Vagina (tissue), 2 donors: Measurements from ENCODE around the gene KTI12. TPM values are rescaled to one million over a fixed set of nuclear protein-coding genes. Genes with fewer than 3 reads are reported as not detected.

Experiments
- DNase-seq, 2 donors: peaks; one replicate each; pipeline ENCODE4 v3.0.0-alpha.2; 2017; ENCODE audit errors: extremely low spot score in 2 of 2
- H3K27ac ChIP-seq: fragments of 200-600 bp; sonication (generic); one replicate; pipeline ENCODE4 v1.5.1; 2019
- H3K27me3 ChIP-seq: fragments of 200-600 bp; sonication (generic); one replicate; pipeline ENCODE4 v1.5.1; 2019
- H3K36me3 ChIP-seq, 2 donors: fragments of 200-600 bp; sonication (generic); one replicate each; pipeline ENCODE4 v1.5.1; 2017 to 2019
- H3K4me1 ChIP-seq: fragments of 200-600 bp; sonication (generic); one replicate; pipeline ENCODE4 v1.5.1; 2019
- H3K4me3 ChIP-seq, 2 donors: fragments of 200-600 bp; sonication (generic); 1 replicate in 1 of 2; 2 replicates in 1 of 2; pipeline ENCODE4 v1.5.1; 2016 to 2019
- H3K9me3 ChIP-seq: fragments of 200-600 bp; sonication (generic); one replicate; pipeline ENCODE4 v1.5.1; 2019
- POLR2A ChIP-seq, 2 donors: fragments of 450-650 bp; IDR thresholded peaks; one replicate each; pipeline ENCODE4 v1.6.1; 2017; ENCODE audit warnings: antibody characterized with exemption in 2 of 2, mild to moderate bottlenecking in 2 of 2, moderate library complexity in 2 of 2
- POLR2AphosphoS5 ChIP-seq, 2 donors: sonication (generic); formaldehyde crosslinking; IDR thresholded peaks; one replicate each; pipeline ENCODE4 v1.9.0; 2017; ENCODE audit warnings: antibody characterized with exemption in 2 of 2, mild to moderate bottlenecking in 2 of 2, low read depth in 1 of 2; ENCODE audit not compliant: insufficient read depth in 1 of 2
- intact Hi-C: fragments of 100-400 bp; cut with DNase I; formaldehyde crosslinking; loops from one replicate; pipeline ENCODE4 v1.15.1; 2023
- small RNA-seq: library from RNA; depleted of rRNA; stranded (forward); fragments of <200 nt; gene quantifications from one replicate; pipeline ENCODE3, GENCODE V24; 2016
- total RNA-seq: library from RNA; depleted of rRNA; stranded (reverse); fragments of >200 nt; gene quantifications from one replicate; pipeline ENCODE4 v1.2.3, GENCODE V29; 2016
- TF ChIP-seq, protein P1 (sequence below), 3 experiments: fragments of 450-650 bp in 2 of 3; fragments of 200-600 bp in 1 of 3; sonication (generic) in 1 of 3; IDR thresholded peaks; one replicate each; pipeline ENCODE4 v1.5.1; 2017 to 2019; ENCODE audit warnings: antibody characterized with exemption in 3 of 3, mild to moderate bottlenecking in 2 of 3, moderate library complexity in 2 of 3

Gene KTI12
- total RNA-seq, 1 donor from 2014 or later, result 13.8 TPM

DNA sequence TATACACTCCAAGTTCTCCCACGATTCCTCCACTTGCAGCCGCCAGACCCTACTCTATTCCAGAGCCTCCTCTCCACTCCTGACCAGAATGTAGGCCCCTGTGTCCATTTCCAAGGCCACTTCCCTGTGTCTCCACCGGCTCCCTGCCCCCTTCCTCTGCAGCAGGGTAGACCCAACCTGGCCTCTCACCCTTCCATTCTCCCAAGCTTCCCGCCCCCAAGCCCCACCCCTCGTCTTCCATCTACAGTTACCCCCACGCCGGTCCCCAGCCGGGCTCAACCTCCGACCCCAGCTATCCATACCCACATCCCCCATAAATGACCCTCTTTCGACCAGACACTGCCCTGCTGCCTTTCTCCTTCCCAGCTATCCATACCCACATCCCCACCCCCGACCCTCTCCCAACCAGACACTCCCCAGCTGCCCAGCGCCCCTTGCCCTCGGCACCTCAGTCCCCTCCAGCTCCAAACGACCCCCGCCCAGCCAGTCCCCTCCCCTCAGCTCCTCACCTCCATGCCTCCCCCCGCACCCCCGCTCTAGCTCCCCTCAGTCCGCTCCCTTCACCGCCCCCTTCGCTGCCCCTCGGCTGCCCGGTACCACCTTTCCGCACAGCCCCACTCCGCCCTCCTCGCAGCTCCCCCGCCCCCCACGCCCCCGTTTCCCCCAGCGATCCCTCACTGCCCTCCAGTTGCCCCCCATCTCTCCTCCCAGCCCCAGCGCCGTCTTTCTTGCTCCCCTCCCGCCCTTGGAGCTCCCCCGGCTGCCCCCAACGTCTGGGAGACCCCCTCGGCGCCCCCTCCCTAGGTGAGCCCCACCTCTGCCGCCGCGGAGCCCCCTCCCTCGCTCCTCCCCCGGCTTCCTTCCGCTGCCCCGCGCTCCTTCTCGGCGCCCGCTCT, 43.8 kb downstream of the KTI12 start:
- intact Hi-C loops, result no loop called here
- no peaks in the 10 kb centered on the region for H3K4me1 ChIP-seq

DNA sequence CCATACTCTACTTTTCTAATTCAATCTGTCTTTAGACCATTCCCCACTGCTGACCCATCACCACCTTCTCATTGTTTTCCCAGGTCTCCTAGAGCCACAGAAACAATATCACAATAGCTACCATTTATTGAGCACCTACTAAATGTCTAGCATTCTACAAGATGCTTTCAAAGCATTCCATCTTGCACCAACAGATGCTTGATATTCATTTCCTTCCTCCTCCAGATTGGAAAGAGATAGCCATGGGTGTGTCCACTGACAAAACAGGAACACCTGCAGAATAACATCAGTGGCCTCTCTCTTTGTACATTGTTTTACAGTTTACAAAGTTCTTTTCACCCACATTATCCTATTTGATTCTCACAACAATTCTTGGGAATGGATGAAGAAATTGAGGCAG, 45.4 kb downstream of the KTI12 start:
- Histone ChIP-seq H3K36me3 (no peaks in the 10 kb centered on the region), H3K9me3 (no peaks in the 10 kb centered on the region), H3K4me3 (no peak overlapping the region), H3K4me1 (no peaks in the 10 kb centered on the region), H3K27me3 (peaks cover 6% of the 10 kb centered on the region), H3K27ac (no peak overlapping the region)
- no peak for TF ChIP-seq POLR2AphosphoS5 (IDR thresholded peaks at IDR 0.05; ENCODE audit: insufficient read depth in 1 of 2, low read depth in 1 of 2)
- TF ChIP-seq, protein P1, sequence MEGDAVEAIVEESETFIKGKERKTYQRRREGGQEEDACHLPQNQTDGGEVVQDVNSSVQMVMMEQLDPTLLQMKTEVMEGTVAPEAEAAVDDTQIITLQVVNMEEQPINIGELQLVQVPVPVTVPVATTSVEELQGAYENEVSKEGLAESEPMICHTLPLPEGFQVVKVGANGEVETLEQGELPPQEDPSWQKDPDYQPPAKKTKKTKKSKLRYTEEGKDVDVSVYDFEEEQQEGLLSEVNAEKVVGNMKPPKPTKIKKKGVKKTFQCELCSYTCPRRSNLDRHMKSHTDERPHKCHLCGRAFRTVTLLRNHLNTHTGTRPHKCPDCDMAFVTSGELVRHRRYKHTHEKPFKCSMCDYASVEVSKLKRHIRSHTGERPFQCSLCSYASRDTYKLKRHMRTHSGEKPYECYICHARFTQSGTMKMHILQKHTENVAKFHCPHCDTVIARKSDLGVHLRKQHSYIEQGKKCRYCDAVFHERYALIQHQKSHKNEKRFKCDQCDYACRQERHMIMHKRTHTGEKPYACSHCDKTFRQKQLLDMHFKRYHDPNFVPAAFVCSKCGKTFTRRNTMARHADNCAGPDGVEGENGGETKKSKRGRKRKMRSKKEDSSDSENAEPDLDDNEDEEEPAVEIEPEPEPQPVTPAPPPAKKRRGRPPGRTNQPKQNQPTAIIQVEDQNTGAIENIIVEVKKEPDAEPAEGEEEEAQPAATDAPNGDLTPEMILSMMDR (IDR thresholded peaks at IDR 0.05), result no peak
- TF ChIP-seq POLR2A (IDR thresholded peaks at IDR 0.05), result no peak
- no peak for DNase-seq
- intact Hi-C loops, result no loop called here

More for the DNA sequence above, 43.8 kb downstream of the KTI12 start:
- TF ChIP-seq, protein P1 (IDR thresholded peaks at IDR 0.05), result no peak
- no peak for TF ChIP-seq POLR2AphosphoS5 (IDR thresholded peaks at IDR 0.05; ENCODE audit: insufficient read depth in 1 of 2, low read depth in 1 of 2)
- TF ChIP-seq POLR2A (IDR thresholded peaks at IDR 0.05), result no peak
- H3K27me3 ChIP-seq, result peaks cover 6% of the 10 kb centered on the region
- no peak overlapping the region for H3K27ac ChIP-seq
- H3K36me3 ChIP-seq, result no peaks in the 10 kb centered on the region
- no peak for DNase-seq
- H3K4me3 ChIP-seq, result peak overlapping the region; percentile 40 to 44
- no peaks in the 10 kb centered on the region for H3K9me3 ChIP-seq

DNA sequence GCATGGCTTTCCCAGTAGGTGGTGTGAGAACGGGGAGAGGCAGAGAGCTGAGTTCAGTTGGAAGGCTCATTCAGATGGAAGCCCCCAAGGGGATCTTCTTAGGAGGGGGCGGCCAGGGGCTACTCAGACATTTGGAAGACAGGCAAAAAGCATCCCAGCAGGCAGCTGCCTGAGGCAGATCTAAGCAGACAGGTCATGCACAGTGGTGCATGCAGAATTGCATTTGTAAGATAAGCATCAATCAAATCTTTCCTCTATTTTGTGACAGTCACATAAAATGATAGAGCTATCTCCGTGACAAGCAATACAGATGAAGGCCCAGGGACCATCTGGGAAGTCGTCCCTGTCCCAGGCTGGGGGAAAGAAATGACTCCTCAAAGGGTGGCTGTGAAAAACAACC, 46.9 kb downstream of the KTI12 start:
- Histone ChIP-seq H3K27ac (no peak overlapping the region), H3K4me3 (no peak overlapping the region)
- TF ChIP-seq, protein P1 (IDR thresholded peaks at IDR 0.05), result no peak
- TF ChIP-seq POLR2AphosphoS5 (IDR thresholded peaks at IDR 0.05; ENCODE audit: insufficient read depth in 1 of 2, low read depth in 1 of 2) (no peak), POLR2A (IDR thresholded peaks at IDR 0.05) (no peak)

DNA sequence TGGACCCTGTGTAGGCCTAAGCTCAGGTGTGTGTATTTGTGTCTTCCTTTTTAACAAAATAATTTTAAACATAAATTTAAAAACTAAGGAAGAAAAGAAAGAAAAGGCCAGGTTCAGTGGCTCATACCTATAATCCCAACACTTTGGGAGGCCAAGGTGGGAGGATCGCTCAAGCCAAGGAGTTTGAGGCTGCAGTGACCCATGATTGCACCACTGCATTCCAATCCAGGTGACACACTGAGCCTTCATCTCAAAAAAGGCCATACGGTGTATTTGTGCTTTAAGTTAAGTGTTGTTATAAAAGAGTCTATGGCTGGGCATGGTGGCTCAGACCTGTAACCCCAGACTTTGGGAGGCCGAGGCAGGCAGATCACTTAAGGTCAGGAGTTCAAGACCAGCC, 51.4 kb downstream of the KTI12 start:
- H3K36me3 ChIP-seq, result no peaks in the 10 kb centered on the region
- H3K4me3 ChIP-seq, result no peak overlapping the region
- H3K9me3 ChIP-seq, result no peaks in the 10 kb centered on the region
- intact Hi-C loops, result no loop called here
- no peaks in the 10 kb centered on the region for H3K27me3 ChIP-seq
- H3K4me1 ChIP-seq, result no peaks in the 10 kb centered on the region
- no peak overlapping the region for H3K27ac ChIP-seq
- no peak for DNase-seq
- TF ChIP-seq POLR2A (IDR thresholded peaks at IDR 0.05) (no peak), POLR2AphosphoS5 (IDR thresholded peaks at IDR 0.05; ENCODE audit: insufficient read depth in 1 of 2, low read depth in 1 of 2) (no peak)
- TF ChIP-seq, protein P1 (IDR thresholded peaks at IDR 0.05), result no peak

More for the DNA sequence above, 46.9 kb downstream of the KTI12 start:
- no peaks in the 10 kb centered on the region for H3K4me1 ChIP-seq
- no peak for DNase-seq
- no peaks in the 10 kb centered on the region for H3K36me3 ChIP-seq
- H3K9me3 ChIP-seq, result no peaks in the 10 kb centered on the region
- peaks cover 6% of the 10 kb centered on the region for H3K27me3 ChIP-seq
- intact Hi-C loops, result no loop called here

Small RNA genes lying within 50 kb of the gene (small RNA-seq; reads per million reads assigned to genes)
- gene RN7SL290P, result not detected

Other genes with a start within 250 kb of the KTI12 start
- gene NRDC, start 155.1 kb downstream of the KTI12 start, total RNA-seq, result 94.3 TPM
- 2.0 TPM for gene RAB3B, start 43.1 kb downstream of the KTI12 start, total RNA-seq
- gene TXNDC12, start 21.4 kb upstream of the KTI12 start, total RNA-seq, result 28.5 TPM
- gene BTF3L4, start 22.5 kb upstream of the KTI12 start, total RNA-seq, result 24.3 TPM
- 30.2 TPM for gene ZFYVE9, start 108.3 kb upstream of the KTI12 start, total RNA-seq